GM23338 (cell line): ENCODE data around the gene SYT7. TPM values are rescaled to one million over a fixed set of nuclear protein-coding genes. Genes with fewer than 3 reads are reported as not detected.

Source experiments
- ATAC-seq: fragments of 200-7000 bp; cut with Tn5 transposase; 3 replicates; pipeline ENCODE4 v1.9.1; 2020
- DNase-seq: peaks from one replicate; pipeline ENCODE4 v3.0.0-alpha.2; 2015; ENCODE audit warnings: low spot score
- H2AFZ ChIP-seq: fragments of 200-600 bp; sonication (generic); 2 replicates; pipeline ENCODE4 v1.8.0; 2016; ENCODE audit warnings: antibody characterized with exemption, mild to moderate bottlenecking, moderate library complexity
- H3F3A ChIP-seq: fragments of 200-600 bp; sonication (generic); replicated peaks from 2 replicates; pipeline ENCODE4 v1.8.0; 2017; ENCODE audit warnings: antibody characterized with exemption, mixed run types, low read depth
- H3K27ac ChIP-seq: fragments of 200-600 bp; sonication (generic); 2 replicates; pipeline ENCODE4 v1.6.1; 2016; ENCODE audit warnings: low read depth
- H3K27me3 ChIP-seq: fragments of 200-600 bp; sonication (generic); 2 replicates; pipeline ENCODE4 v1.8.0; 2016; ENCODE audit warnings: mild to moderate bottlenecking, mixed run types, moderate library complexity; ENCODE audit not compliant: insufficient read depth
- H3K36me3 ChIP-seq: fragments of 200-600 bp; sonication (generic); 2 replicates; pipeline ENCODE4 v1.8.0; 2016; ENCODE audit warnings: mild to moderate bottlenecking; ENCODE audit not compliant: insufficient read depth
- H3K4me1 ChIP-seq: fragments of 200-600 bp; sonication (generic); 2 replicates; pipeline ENCODE4 v1.8.0; 2016; ENCODE audit warnings: mild to moderate bottlenecking, moderate library complexity; ENCODE audit not compliant: insufficient read depth
- H3K4me2 ChIP-seq: fragments of 200-600 bp; sonication (generic); 2 replicates; pipeline ENCODE4 v1.7.1; 2017; ENCODE audit warnings: mixed run types
- H3K4me3 ChIP-seq: fragments of 200-600 bp; sonication (generic); 2 replicates; pipeline ENCODE4 v1.6.1; 2016; ENCODE audit warnings: mixed run types
- H3K79me2 ChIP-seq: fragments of 200-600 bp; sonication (generic); replicated peaks from 2 replicates; pipeline ENCODE4 v1.8.0; 2017; ENCODE audit warnings: mild to moderate bottlenecking; ENCODE audit not compliant: insufficient read depth
- H3K9me2 ChIP-seq: fragments of 200-600 bp; sonication (generic); 2 replicates; pipeline ENCODE4 v1.8.0; 2017; ENCODE audit not compliant: insufficient read depth
- H4K20me1 ChIP-seq: fragments of 200-600 bp; sonication (generic); replicated peaks from 2 replicates; pipeline ENCODE4 v1.8.0; 2017; ENCODE audit warnings: mild to moderate bottlenecking; ENCODE audit not compliant: insufficient read depth
- H3K27ac Mint-ChIP-seq: 2 replicates; pipeline ENCODE4 v1.8.0; 2020; ENCODE audit warnings: inconsistent platforms, mild to moderate bottlenecking, moderate library complexity, mixed read lengths
- H3K27me3 Mint-ChIP-seq: 3 replicates; pipeline ENCODE4 v1.8.0; 2022; ENCODE audit warnings: low read depth, mild to moderate bottlenecking, moderate library complexity, mixed read lengths, inconsistent platforms; ENCODE audit not compliant: insufficient read depth, poor library complexity
- H3K36me3 Mint-ChIP-seq: 3 replicates; pipeline ENCODE4 v1.8.0; 2021; ENCODE audit warnings: low read depth, mild to moderate bottlenecking, inconsistent platforms, moderate library complexity, mixed read lengths
- H3K4me1 Mint-ChIP-seq: 3 replicates; pipeline ENCODE4 v1.8.0; 2020; ENCODE audit warnings: mild to moderate bottlenecking, inconsistent platforms, mixed read lengths
- H3K4me3 Mint-ChIP-seq: 3 replicates; pipeline ENCODE4 v1.8.0; 2021; ENCODE audit warnings: moderate library complexity, mild to moderate bottlenecking, inconsistent platforms, mixed read lengths
- H3K9me3 Mint-ChIP-seq: 3 replicates; pipeline ENCODE4 v1.8.0; 2020; ENCODE audit warnings: moderate library complexity, mild to moderate bottlenecking, inconsistent platforms, mixed read lengths
- EZH2 ChIP-seq: fragments of 200-600 bp; sonication (generic); IDR thresholded peaks from one replicate; pipeline ENCODE4 v1.8.0; 2017; ENCODE audit warnings: antibody characterized with exemption, mild to moderate bottlenecking, low read depth; ENCODE audit not compliant: unreplicated experiment
- JUNB ChIP-seq: IDR thresholded peaks from one replicate; pipeline ENCODE4 v1.6.1; 2016; ENCODE audit warnings: antibody characterized with exemption; ENCODE audit not compliant: unreplicated experiment
- NANOG ChIP-seq: IDR thresholded peaks from 2 replicates; pipeline ENCODE4 v1.6.1; 2016; ENCODE audit warnings: antibody characterized with exemption, borderline replicate concordance
- POLR2AphosphoS5 ChIP-seq: IDR thresholded peaks from 2 replicates; pipeline ENCODE4 v1.6.1; 2016; ENCODE audit warnings: antibody characterized with exemption, low read depth
- REST ChIP-seq: IDR thresholded peaks from one replicate; pipeline ENCODE4 v1.6.1; 2018; ENCODE audit warnings: antibody characterized with exemption; ENCODE audit not compliant: unreplicated experiment
- STAT1 ChIP-seq: IDR thresholded peaks from one replicate; pipeline ENCODE4 v1.6.1; 2016; ENCODE audit warnings: antibody characterized with exemption; ENCODE audit not compliant: unreplicated experiment
- ZNF331 ChIP-seq: fragments of 250-450 bp; sonication (Bioruptor Pico); IDR thresholded peaks from 2 replicates; pipeline ENCODE4 v1.5.0; 2020; ENCODE audit warnings: low read depth, mild to moderate bottlenecking, moderate library complexity
- ZNF462 ChIP-seq: fragments of 250-450 bp; sonication (Bioruptor Pico); IDR thresholded peaks from 2 replicates; pipeline ENCODE4 v1.5.0; 2020; ENCODE audit warnings: mild to moderate bottlenecking, moderate library complexity
- polyA plus RNA-seq: library from polyadenylated mRNA; unstranded; fragments of >200 nt; fragmentation: Nextera tagmentation; extraction: Ambion mirVana; gene quantifications from 2 replicates; pipeline ENCODE4 v1.2.1, GENCODE V29; 2016
- total RNA-seq: library from RNA; depleted of rRNA; stranded (reverse); fragments of >200 nt; shearing (Covaris generic); gene quantifications from 2 replicates; pipeline ENCODE4 v1.2.3, GENCODE V29; 2014
- TF ChIP-seq, protein P1 (sequence below): IDR thresholded peaks from 2 replicates; pipeline ENCODE4 v1.6.1; 2016; ENCODE audit warnings: antibody characterized with exemption

SYT7 gene
- total and polyA plus RNA-seq, 2 experiments from 2014 or later, result 1.6 to 10.3 TPM

DNA sequence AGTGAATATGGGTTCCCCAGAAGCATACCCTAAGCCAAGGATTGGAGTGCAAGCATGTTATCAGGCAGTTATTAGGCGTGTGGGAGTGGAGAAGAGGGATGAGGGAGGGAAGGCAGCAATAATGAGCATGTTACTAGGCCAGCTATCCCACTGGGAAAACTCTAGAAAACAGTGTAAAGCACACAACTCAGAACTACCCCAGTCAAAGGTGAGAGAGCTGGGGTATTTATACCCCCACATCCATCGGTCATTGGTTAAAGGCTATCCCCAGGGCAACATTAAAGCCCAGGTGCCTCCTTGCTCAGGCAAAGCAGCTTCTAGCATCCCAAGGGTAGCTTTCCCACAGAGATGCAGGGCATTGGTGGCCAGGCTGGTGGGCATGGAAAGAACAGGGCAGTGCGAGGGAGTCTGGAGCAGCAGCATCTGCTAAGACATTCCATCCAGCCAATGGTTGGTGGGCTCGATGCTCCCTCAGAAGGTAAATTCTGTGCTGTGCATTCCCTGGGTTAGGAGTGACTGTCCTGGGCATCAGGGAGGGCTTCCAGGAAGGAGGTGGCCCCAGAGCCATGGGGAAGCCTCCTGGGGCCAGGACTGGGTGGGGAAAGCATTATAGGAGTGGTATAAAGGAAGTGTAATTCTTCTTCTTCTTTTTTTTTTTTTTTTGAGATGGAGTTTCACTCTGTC lies 93.4 kb downstream of the SYT7 start:
- Histone ChIP-seq H4K20me1 (no peaks in the 10 kb centered on the region), H3F3A (0 out of 2 replicates have a peak, but pooled peaks cover 6% of the 10 kb centered on the region), H3K79me2 (no peaks in the 10 kb centered on the region), H3K27me3 (no peaks in the 10 kb centered on the region), H3K27ac (no peak overlapping the region), H3K36me3 (no peaks in the 10 kb centered on the region), H3K4me3 (no peak overlapping the region), H3K4me2 (no peak overlapping the region), H3K9me2 (no peaks in the 10 kb centered on the region), H2AFZ (no peak overlapping the region), H3K4me1 (peaks cover 20% of the 10 kb centered on the region)
- H3K27ac Mint-ChIP-seq, result no peak overlapping the region
- H3K27me3 Mint-ChIP-seq, result peaks cover 23% of the 10 kb centered on the region
- ATAC-seq, result no peak
- peaks cover 29% of the 10 kb centered on the region for H3K4me1 Mint-ChIP-seq
- DNase-seq, result no peak
- TF ChIP-seq NANOG, result no peak
- no peaks in the 10 kb centered on the region; the same call in 2 of the 3 replicates for H3K9me3 Mint-ChIP-seq
- no peaks in the 10 kb centered on the region for H3K36me3 Mint-ChIP-seq
- no peak overlapping the region for H3K4me3 Mint-ChIP-seq

DNA sequence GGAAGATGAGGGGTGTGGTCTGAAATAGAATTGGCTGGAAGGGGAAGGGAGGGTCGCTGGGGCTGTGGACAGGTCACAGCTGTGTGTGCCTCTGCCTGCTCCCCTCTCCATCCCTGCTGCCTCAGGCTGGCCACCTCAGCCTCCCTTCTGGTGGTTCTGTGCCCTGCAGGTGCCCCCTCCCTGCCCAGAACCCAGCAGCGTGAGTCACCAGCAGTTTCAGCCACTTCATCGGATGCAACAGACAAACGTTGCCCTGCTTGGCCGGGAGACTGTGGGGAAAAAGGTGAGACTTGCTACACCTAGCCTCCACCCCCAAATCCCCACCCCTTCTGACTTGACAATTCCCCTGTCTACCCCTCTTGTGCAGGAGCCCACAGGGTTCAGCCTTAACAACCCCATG lies 94.1 kb downstream of the SYT7 start:
- peaks cover 22% of the 10 kb centered on the region for H3K27me3 Mint-ChIP-seq
- 0 out of 2 replicates have a peak, but pooled peaks cover 6% of the 10 kb centered on the region for H3F3A ChIP-seq
- no peak overlapping the region for H3K4me3 Mint-ChIP-seq
- H3K36me3 Mint-ChIP-seq, result no peaks in the 10 kb centered on the region
- H3K79me2 ChIP-seq, result no peaks in the 10 kb centered on the region
- no peak overlapping the region for H2AFZ ChIP-seq
- DNase-seq (no peak), ATAC-seq (no peak)
- H3K36me3 ChIP-seq, result no peaks in the 10 kb centered on the region
- no peak overlapping the region for H3K27ac ChIP-seq
- peaks cover 24% of the 10 kb centered on the region for H3K4me1 ChIP-seq
- no peak overlapping the region for H3K4me3 ChIP-seq
- no peak overlapping the region for H3K27ac Mint-ChIP-seq
- no peak overlapping the region for H3K4me2 ChIP-seq
- no peaks in the 10 kb centered on the region for H3K27me3 ChIP-seq
- H3K4me1 Mint-ChIP-seq, result peaks cover 35% of the 10 kb centered on the region
- no peaks in the 10 kb centered on the region; the same call in 2 of the 3 replicates for H3K9me3 Mint-ChIP-seq
- H4K20me1 ChIP-seq, result no peaks in the 10 kb centered on the region
- H3K9me2 ChIP-seq, result no peaks in the 10 kb centered on the region
- TF ChIP-seq, protein P1, sequence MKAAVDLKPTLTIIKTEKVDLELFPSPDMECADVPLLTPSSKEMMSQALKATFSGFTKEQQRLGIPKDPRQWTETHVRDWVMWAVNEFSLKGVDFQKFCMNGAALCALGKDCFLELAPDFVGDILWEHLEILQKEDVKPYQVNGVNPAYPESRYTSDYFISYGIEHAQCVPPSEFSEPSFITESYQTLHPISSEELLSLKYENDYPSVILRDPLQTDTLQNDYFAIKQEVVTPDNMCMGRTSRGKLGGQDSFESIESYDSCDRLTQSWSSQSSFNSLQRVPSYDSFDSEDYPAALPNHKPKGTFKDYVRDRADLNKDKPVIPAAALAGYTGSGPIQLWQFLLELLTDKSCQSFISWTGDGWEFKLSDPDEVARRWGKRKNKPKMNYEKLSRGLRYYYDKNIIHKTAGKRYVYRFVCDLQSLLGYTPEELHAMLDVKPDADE, result no peak
- TF ChIP-seq ZNF331 (no peak), REST (no peak), EZH2 (no peak), JUNB (no peak), POLR2AphosphoS5 (no peak), NANOG (no peak), ZNF462 (CRISPR knock-in tag) (no peak), STAT1 (no peak)
